Sigmoid colon (tissue), 4 donors: ENCODE data around the gene RAD9B.
A peak's percentile ranks its signal among the peaks of the same experiment; 100 is the strongest.

Experiments used
- CTCF ChIP-seq, 4 experiments: fragments of 450-650 bp in 3 of 4; fragments of 200-600 bp in 1 of 4; IDR thresholded peaks; one replicate each; pipeline ENCODE4 v1.5.1; 2016 to 2019; ENCODE audit warnings: antibody characterized with exemption in 4 of 4, mild to moderate bottlenecking in 3 of 4, moderate library complexity in 2 of 4
- EP300 ChIP-seq, 4 donors: sonication (generic); formaldehyde crosslinking; IDR thresholded peaks; one replicate each; pipeline ENCODE4 v1.6.1; 2017; ENCODE audit warnings: antibody characterized with exemption in 4 of 4
- POLR2A ChIP-seq, 2 donors: fragments of 450-650 bp; IDR thresholded peaks; one replicate each; pipeline ENCODE4 v1.6.1; 2016; ENCODE audit warnings: antibody characterized with exemption in 2 of 2, mild to moderate bottlenecking in 2 of 2, moderate library complexity in 2 of 2
- POLR2AphosphoS5 ChIP-seq, 4 donors: sonication (generic); formaldehyde crosslinking; IDR thresholded peaks; one replicate each; pipeline ENCODE4 v1.6.1; 2017; ENCODE audit warnings: antibody characterized with exemption in 4 of 4

GRCh38 chr12:110468214-110469048, 33.7 kb upstream of the RAD9B start, which contains the start of the genes FAM216A and GPN3:
- TF ChIP-seq POLR2AphosphoS5 (IDR thresholded peaks at IDR 0.05) (peak; percentile 88 to 97 (median 94)), POLR2A (IDR thresholded peaks at IDR 0.05) (peak in 1 of 2 donors; percentile 48), CTCF (IDR thresholded peaks at IDR 0.05) (no peak), EP300 (IDR thresholded peaks at IDR 0.05) (peak in 1 of 4 donors; percentile 75)
